OCI-LY1 (cell line): ENCODE measurements around the gene L3MBTL4.

ENCODE experiments used
- H2AFZ ChIP-seq: fragments of 200-600 bp; sonication (generic), shearing (Covaris generic); 2 replicates; pipeline ENCODE4 v1.6.0; 2014; ENCODE audit warnings: antibody characterized with exemption, mild to moderate bottlenecking, low read length
- H3F3A ChIP-seq: fragments of 200-600 bp; sonication (generic), shearing (Covaris generic); 2 replicates; pipeline ENCODE4 v1.6.0; 2014; ENCODE audit warnings: mild to moderate bottlenecking, antibody characterized with exemption, low read length, moderate library complexity; ENCODE audit not compliant: insufficient read depth
- H3K27ac ChIP-seq: fragments of 200-600 bp; sonication (generic); 2 replicates; pipeline ENCODE4 v1.5.1; 2014; ENCODE audit warnings: low read length, mixed run types, mild to moderate bottlenecking, low read depth; ENCODE audit not compliant: poor library complexity, severe bottlenecking
- H3K27me3 ChIP-seq: fragments of 200-600 bp; sonication (generic); 2 replicates; pipeline ENCODE4 v1.6.0; 2014; ENCODE audit warnings: antibody characterized with exemption, mild to moderate bottlenecking, low read length, moderate library complexity; ENCODE audit not compliant: insufficient read depth
- H3K36me3 ChIP-seq: fragments of 200-600 bp; sonication (generic); 2 replicates; pipeline ENCODE4 v1.6.1; 2014; ENCODE audit warnings: mild to moderate bottlenecking, antibody characterized with exemption, low read length, moderate library complexity, mixed read lengths; ENCODE audit not compliant: insufficient read depth
- H3K4me1 ChIP-seq: fragments of 200-600 bp; sonication (generic); 2 replicates; pipeline ENCODE4 v1.5.1; 2014; ENCODE audit warnings: mild to moderate bottlenecking, low read length, moderate library complexity; ENCODE audit not compliant: insufficient read depth, severe bottlenecking
- H3K4me2 ChIP-seq: fragments of 200-600 bp; sonication (generic), shearing (Covaris generic); 2 replicates; pipeline ENCODE4 v1.6.1; 2014; ENCODE audit warnings: low read length
- H3K4me3 ChIP-seq: fragments of 200-600 bp; sonication (generic); 2 replicates; pipeline ENCODE4 v1.5.1; 2014; ENCODE audit warnings: low read length, low read depth, mild to moderate bottlenecking, mixed read lengths; ENCODE audit not compliant: poor library complexity, severe bottlenecking
- H3K79me2 ChIP-seq: fragments of 200-600 bp; shearing (Covaris generic); 2 replicates; pipeline ENCODE4 v1.6.1; 2016; ENCODE audit warnings: mixed run types, low read length, mixed read lengths; ENCODE audit not compliant: insufficient read depth
- H3K9ac ChIP-seq: fragments of 200-600 bp; sonication (generic), shearing (Covaris generic); 2 replicates; pipeline ENCODE4 v1.6.1; 2014; ENCODE audit warnings: mild to moderate bottlenecking, low read length, mixed read lengths
- H3K9me2 ChIP-seq: fragments of 200-600 bp; sonication (generic), shearing (Covaris generic); 2 replicates; pipeline ENCODE4 v1.6.1; 2014; ENCODE audit warnings: low read depth, mild to moderate bottlenecking, low read length, mixed read lengths
- H3K9me3 ChIP-seq: fragments of 200-600 bp; shearing (Covaris generic); 2 replicates; pipeline ENCODE4 v1.6.1; 2014; ENCODE audit warnings: low read length, mixed read lengths
- H4K20me1 ChIP-seq: fragments of 200-600 bp; sonication (generic), shearing (Covaris generic); 2 replicates; pipeline ENCODE4 v1.6.0; 2016; ENCODE audit warnings: mild to moderate bottlenecking, low read length; ENCODE audit not compliant: insufficient read depth
- CTCF ChIP-seq: fragments of 200-600 bp; sonication (generic), shearing (Covaris generic); IDR thresholded peaks from 2 replicates; pipeline ENCODE4 v1.5.1; 2017; ENCODE audit warnings: mild to moderate bottlenecking, antibody characterized with exemption, low read length, moderate library complexity, mixed read lengths
- EZH2 ChIP-seq: fragments of 200-600 bp; sonication (generic), shearing (Covaris generic); IDR thresholded peaks from 2 replicates; pipeline ENCODE4 v1.8.0; 2017; ENCODE audit warnings: borderline replicate concordance, mixed run types, mild to moderate bottlenecking, antibody characterized with exemption, low read length, moderate library complexity, mixed read lengths

L3MBTL4 gene

GRCh38 chr18:5979176-5979888, 435.4 kb downstream of the L3MBTL4 start:
- no peaks in the 10 kb centered on the region for H4K20me1 ChIP-seq
- no peaks in the 10 kb centered on the region for H3K27me3 ChIP-seq
- no peaks in the 10 kb centered on the region for H3K36me3 ChIP-seq
- no peaks in the 10 kb centered on the region for H3K4me1 ChIP-seq
- no peaks in the 10 kb centered on the region for H3K9me3 ChIP-seq
- no peak overlapping the region for H3K27ac ChIP-seq
- no peaks in the 10 kb centered on the region for H3K9me2 ChIP-seq
- H3F3A ChIP-seq = no peaks in the 10 kb centered on the region
- no peak overlapping the region for H3K4me3 ChIP-seq
- no peak overlapping the region for H3K9ac ChIP-seq
- H2AFZ ChIP-seq = no peak overlapping the region
- no peaks in the 10 kb centered on the region for H3K79me2 ChIP-seq
- no peak overlapping the region for H3K4me2 ChIP-seq
- no peak for TF ChIP-seq EZH2
- no peak for TF ChIP-seq CTCF

- no peaks in the 10 kb centered on the region for H3K79me2 ChIP-seq
- H3K36me3 ChIP-seq = no peaks in the 10 kb centered on the region
- H3K9ac ChIP-seq = no peak overlapping the region
- TF ChIP-seq CTCF (no peak), EZH2 (no peak)
- no peak overlapping the region for H2AFZ ChIP-seq
- no peak overlapping the region for H3K4me2 ChIP-seq
- H3K9me3 ChIP-seq = no peaks in the 10 kb centered on the region
- no peak overlapping the region for H3K4me3 ChIP-seq
- no peaks in the 10 kb centered on the region for H3F3A ChIP-seq
- H3K4me1 ChIP-seq = no peaks in the 10 kb centered on the region
- H3K27ac ChIP-seq = no peak overlapping the region
- no peaks in the 10 kb centered on the region for H3K27me3 ChIP-seq
- no peaks in the 10 kb centered on the region for H4K20me1 ChIP-seq
- H3K9me2 ChIP-seq = no peaks in the 10 kb centered on the region
These were observed 437.7 kb downstream of the L3MBTL4 start for GRCh38 chr18:5977022-5977421.

- Histone ChIP-seq H2AFZ (no peak overlapping the region), H3K4me1 (no peaks in the 10 kb centered on the region), H3K9me2 (no peaks in the 10 kb centered on the region), H3K4me3 (no peak overlapping the region), H3K79me2 (no peaks in the 10 kb centered on the region), H3K9ac (no peak overlapping the region), H3K27me3 (no peaks in the 10 kb centered on the region), H3K36me3 (no peaks in the 10 kb centered on the region), H4K20me1 (no peaks in the 10 kb centered on the region), H3K9me3 (no peaks in the 10 kb centered on the region), H3K4me2 (no peak overlapping the region), H3K27ac (no peak overlapping the region), H3F3A (no peaks in the 10 kb centered on the region)
- TF ChIP-seq EZH2 (no peak), CTCF (no peak)
These were observed 439.4 kb downstream of the L3MBTL4 start for GRCh38 chr18:5975111-5976002.
